HG03469 (cell line): ENCODE measurements around the gene TMEM51.

Experiments
- ATAC-seq: cut with Tn5 transposase; IDR thresholded peaks from one replicate; pipeline ENCODE4 v1.9.1; 2021; ENCODE audit warnings: mild to moderate bottlenecking, moderate library complexity, moderate number of reproducible peaks; ENCODE audit not compliant: unreplicated experiment

TMEM51 gene

GRCh38 chr1:15152318-15153183, 996 bp upstream of the TMEM51 start:
- ATAC-seq: no peak

DNA sequence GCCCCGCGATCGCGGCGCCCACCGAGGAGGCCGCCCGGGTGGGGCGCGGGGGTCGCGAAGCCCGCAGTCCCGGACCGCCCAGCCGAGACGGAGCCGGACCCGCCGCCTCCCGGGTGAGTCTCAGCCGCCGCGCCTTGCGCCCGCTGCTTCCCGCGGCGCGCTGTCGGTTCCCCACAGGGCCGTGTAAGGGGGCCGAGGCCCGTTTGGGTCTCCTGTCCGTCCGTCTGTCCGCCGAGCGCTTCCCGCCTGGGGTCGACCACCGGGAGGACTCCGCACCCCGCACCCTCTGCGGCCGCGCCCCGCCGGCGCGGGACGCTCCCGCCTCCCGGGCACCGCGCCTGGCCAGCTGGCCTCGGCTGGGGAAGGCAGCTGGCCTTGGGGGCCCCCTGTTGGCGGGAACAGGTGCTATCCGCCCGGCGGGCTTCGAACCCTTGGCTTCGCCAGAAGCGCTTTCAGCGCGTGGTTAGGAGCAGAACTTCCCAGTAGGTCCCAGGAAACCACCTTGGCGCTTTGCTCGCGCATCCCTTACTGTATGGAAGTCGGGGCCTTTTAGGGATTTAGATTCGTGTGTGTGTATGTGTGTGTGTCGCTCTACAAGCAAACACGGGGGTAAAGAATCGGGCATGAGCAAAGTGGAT, 414 bp downstream of the TMEM51 start:
- no peak for ATAC-seq

DNA sequence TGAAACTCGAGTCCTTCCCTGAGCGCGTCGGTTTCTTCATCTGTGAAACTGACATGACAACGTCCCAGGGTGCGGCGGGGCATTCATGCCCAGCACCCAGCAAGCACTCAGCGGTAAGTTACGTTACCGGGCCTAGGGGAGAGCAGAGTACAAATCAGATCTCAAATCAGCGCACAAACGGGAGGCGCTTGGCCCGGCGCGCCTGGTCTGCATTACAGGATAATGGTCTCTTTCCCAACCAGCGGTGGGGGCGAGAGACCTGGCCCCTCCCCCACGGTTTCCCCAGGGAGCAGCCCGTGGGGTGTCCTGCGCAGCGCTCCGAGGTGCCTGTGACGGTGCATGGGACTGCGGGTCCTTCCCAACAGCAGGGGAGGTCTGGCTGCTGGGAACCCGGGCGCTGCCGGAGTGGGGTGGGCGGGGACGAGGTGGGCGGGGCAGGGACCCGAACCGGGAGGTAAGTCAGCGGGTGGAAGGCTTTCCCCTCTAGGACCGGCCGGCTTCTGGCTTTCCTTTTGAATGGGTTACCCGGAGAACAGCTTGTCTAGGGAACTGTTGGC, 1.0 kb downstream of the TMEM51 start:
- no peak for ATAC-seq

GRCh38 chr1:15155191-15155590, 1.6 kb downstream of the TMEM51 start:
- ATAC-seq: no peak

GRCh38 chr1:15155888-15156741, 2.6 kb downstream of the TMEM51 start:
- ATAC-seq: no peak

DNA sequence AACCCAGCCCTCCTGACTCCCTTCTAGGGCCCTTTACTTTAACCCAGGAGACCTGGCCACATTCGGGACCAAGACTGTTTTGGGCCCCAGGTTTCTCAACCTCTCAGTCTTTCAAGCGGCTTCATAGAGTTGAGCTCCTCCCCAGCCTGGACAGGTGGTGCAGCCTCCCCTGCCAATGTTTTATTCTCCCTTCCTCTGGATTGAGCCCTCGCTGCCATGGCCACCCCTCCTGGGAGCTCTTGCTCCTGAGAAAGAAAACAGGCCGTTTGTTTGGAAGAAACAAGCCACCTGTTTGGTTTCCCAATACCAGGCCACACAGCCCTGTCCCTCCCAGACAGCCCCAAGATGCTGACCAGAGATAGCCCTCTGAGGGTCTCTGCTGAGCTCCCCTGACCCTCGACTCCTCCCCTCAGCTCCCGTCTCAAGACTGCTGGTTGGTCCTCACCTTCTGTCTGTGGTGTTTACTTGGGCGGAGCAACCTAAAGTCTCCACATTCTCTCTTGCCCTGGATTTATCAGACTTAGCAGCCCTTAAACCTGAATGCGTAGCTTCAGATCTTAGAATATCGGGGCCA, 3.3 kb downstream of the TMEM51 start:
- no peak for ATAC-seq

DNA sequence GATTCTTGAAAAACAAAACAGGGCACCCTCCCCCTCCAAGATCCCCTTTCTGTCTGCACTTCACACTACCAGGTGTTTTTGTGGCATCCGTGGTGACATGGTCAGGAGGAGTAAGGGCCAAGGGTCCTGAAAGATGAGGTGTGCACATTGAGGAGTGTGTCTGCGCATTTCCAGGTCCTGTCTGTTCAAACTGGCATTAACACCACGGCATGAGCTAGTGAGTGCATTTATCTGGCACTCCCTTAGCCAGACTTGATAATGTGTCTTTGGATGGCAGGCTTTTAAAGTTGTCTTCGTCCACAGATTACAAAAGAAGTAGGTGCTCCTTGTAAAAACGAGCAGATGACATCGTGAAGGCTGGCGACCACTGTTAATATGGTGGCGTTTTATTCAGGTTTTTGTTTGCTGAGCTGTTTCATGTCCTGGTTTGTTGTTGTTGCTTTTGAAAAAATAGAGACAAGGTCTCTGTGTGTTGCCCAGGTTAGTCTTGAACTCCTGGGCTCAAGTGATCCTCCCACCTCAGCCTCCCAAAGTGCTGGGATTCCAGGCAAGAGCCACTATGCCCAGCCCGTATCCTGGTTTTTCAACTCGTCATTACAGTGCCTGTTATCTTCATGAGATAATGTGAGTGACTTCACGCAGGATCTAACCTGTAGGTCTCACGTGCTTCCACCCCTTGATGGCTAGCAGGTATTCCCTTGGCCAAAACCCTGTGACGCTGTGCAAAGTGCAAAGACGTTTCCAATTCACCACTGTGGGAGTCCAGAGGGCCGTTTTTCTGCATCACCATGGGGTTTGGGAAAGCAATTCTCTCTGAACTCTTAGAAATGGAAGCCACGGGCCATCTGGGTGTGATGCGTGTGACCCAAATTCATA, 4.2 kb downstream of the TMEM51 start:
- no peak for ATAC-seq

GRCh38 chr1:15158506-15159165, 5.1 kb downstream of the TMEM51 start:
- no peak for ATAC-seq

DNA sequence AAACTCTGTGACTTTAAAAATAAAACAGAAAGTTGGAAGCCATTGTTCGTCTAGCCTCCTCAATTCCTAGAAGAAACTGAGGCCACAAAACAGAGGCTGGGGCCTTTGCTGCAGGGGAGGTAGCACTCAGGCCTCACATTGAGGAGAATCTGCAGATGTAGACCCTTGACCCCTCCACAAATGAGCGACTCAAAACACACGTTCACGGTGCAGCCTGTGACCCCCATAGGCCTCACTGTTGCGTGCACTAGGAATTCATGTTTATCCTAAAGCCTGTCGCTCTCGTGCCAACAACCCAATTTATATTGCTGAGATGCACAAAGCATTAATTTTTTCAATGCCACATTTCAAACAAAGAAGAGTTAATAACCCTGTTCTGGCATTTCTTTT, 5.6 kb downstream of the TMEM51 start:
- ATAC-seq: no peak

- no peak for ATAC-seq
These were observed 7.1 kb downstream of the TMEM51 start for GRCh38 chr1:15160626-15161025.

GRCh38 chr1:15167386-15167785, 13.8 kb downstream of the TMEM51 start:
- no peak for ATAC-seq

DNA sequence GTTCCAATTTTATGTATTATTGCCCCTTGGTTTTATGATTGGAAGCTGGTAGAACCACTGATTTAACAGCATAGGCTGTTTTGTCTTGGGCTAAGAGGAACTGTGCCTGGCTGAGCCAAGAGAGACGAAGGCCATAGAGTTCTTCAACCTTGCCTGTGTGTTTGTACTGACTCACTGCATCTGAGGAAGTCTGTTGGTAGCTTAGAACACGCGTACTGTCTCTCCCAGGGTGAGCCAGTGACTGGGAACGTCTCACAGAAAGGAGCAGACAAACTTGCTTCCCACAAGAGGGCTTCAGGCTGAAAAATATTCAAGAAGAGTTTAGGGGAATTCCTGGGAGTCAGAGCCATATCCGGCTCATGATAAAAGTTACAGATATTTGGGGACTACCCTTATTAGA, 14.9 kb downstream of the TMEM51 start:
- no peak for ATAC-seq

GRCh38 chr1:15170071-15170470, 16.5 kb downstream of the TMEM51 start:
- ATAC-seq: no peak

GRCh38 chr1:15171271-15171908, 17.8 kb downstream of the TMEM51 start:
- no peak for ATAC-seq

GRCh38 chr1:15172405-15173259, 19.1 kb downstream of the TMEM51 start:
- ATAC-seq: no peak

- no peak for ATAC-seq
These were observed 20.5 kb downstream of the TMEM51 start for GRCh38 chr1:15173863-15174614.

- no peak for ATAC-seq
These were observed 21.1 kb downstream of the TMEM51 start for GRCh38 chr1:15174615-15174983.
